SJSA1 (cell line): ENCODE results near the gene CPA5. TPM values are rescaled to one million over a fixed set of nuclear protein-coding genes. Genes with fewer than 3 reads are reported as not detected.

Experiments used
- DNase-seq, 2 experiments: peaks; one replicate each; pipeline ENCODE4 v3.0.0-alpha.2; 2015 to 2020; ENCODE audit warnings: low spot score in 2 of 2, low read depth in 1 of 2
- H3K27ac ChIP-seq: fragments of 250-450 bp; sonication (Bioruptor Pico); 2 replicates; pipeline ENCODE4 v1.5.1; 2020; ENCODE audit warnings: mild to moderate bottlenecking, moderate library complexity
- H3K27me3 ChIP-seq: fragments of 250-450 bp; sonication (Bioruptor Pico); replicated peaks from 2 replicates; pipeline ENCODE4 v1.5.1; 2020; ENCODE audit warnings: mild to moderate bottlenecking, moderate library complexity
- H3K36me3 ChIP-seq: fragments of 250-450 bp; sonication (Bioruptor Pico); 2 replicates; pipeline ENCODE4 v1.5.1; 2020; ENCODE audit warnings: mild to moderate bottlenecking
- H3K4me1 ChIP-seq: fragments of 250-450 bp; sonication (Bioruptor Pico); replicated peaks from 2 replicates; pipeline ENCODE4 v1.6.1; 2021; ENCODE audit warnings: mild to moderate bottlenecking
- H3K4me3 ChIP-seq: fragments of 250-450 bp; sonication (Bioruptor Pico); 2 replicates; pipeline ENCODE4 v1.5.1; 2020; ENCODE audit warnings: mild to moderate bottlenecking
- H3K9me3 ChIP-seq: fragments of 250-450 bp; sonication (Bioruptor Pico); replicated peaks from 2 replicates; pipeline ENCODE4 v1.5.1; 2020; ENCODE audit warnings: mild to moderate bottlenecking
- total RNA-seq: library from RNA; depleted of rRNA; stranded (reverse); fragments of >200 nt; shearing (Covaris generic); gene quantifications from 2 replicates; pipeline ENCODE4 v1.2.3, GENCODE V29; 2014; rRNA removed

The CPA5 gene
- total RNA-seq, 1 experiment from 2014 or later, result 0.87 TPM

DNA sequence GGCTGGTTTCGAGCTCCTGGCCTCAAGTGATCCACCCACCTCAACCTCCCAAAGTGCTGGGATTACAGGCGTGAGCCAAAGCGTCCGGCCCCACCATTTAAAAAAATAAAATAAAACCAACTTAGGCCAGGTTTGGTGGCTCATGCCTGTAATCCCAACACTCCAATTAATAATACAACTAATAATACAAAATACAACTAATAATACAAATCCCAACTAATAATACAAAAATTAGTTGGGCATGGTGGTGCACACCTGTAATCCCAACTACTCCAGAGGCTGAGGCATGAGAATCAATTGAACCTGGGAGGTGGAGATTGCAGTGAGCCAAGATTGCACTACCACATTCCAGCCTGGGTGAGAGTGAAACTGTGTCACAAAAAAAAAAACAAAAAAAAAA lies 68.6 kb downstream of the CPA5 start:
- no peak for DNase-seq
- H3K4me1 ChIP-seq, result peaks cover 35% of the 10 kb centered on the region
- H3K9me3 ChIP-seq, result no peaks in the 10 kb centered on the region; the same call in 1 of the 2 replicates
- 0 out of 2 replicates have a peak, but pooled peaks cover 5% of the 10 kb centered on the region for H3K36me3 ChIP-seq
- H3K4me3 ChIP-seq, result no peak overlapping the region
- H3K27me3 ChIP-seq, result no peaks in the 10 kb centered on the region
- no peak overlapping the region for H3K27ac ChIP-seq

DNA sequence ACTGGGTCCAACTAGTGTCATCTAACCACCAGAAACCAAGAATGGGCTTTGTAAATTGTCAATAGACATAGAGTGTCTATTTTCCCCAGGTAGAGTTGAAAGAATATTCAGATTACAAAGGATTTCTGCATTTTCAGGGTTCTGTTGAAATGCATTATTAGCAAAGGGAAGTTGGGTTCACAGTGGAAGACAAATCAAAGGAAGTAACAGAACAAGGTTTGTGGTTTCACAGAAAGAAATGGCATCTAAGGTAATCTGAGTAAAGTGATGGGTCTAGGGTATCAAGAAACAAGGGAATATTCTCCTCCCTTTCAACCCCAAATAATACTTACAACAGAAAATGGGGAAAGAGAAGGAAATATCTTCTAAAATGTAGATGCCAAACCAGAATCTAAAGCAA lies 70.4 kb downstream of the CPA5 start:
- Histone ChIP-seq H3K9me3 (no peaks in the 10 kb centered on the region; the same call in 1 of the 2 replicates), H3K4me3 (no peak overlapping the region), H3K4me1 (peaks cover 25% of the 10 kb centered on the region), H3K27ac (no peak overlapping the region), H3K36me3 (0 out of 2 replicates have a peak, but pooled peaks cover 5% of the 10 kb centered on the region), H3K27me3 (no peaks in the 10 kb centered on the region)
- no peak for DNase-seq

DNA sequence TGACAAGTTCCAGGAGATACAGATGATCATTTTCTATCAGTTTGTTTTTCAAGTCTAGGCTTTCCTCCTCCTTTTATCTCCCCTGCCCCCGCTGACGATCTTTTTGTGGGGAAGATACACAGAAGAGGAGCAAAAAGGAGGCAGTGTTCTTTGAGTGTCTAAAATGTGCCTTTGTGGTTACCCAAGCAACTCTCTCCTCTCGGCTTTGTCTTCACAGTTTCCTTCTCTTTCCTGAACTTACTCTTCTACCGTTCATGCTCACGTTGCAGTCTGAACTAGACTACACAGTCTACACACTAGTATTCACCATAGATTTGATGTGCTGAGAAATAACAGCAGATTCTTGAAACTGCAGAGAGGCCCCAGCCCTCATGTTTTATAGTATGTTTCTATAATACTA lies 72.6 kb downstream of the CPA5 start:
- Histone ChIP-seq H3K27ac (no peak overlapping the region), H3K36me3 (0 out of 2 replicates have a peak, but pooled peaks cover 3% of the 10 kb centered on the region), H3K27me3 (no peaks in the 10 kb centered on the region), H3K9me3 (no peaks in the 10 kb centered on the region), H3K4me3 (no peak overlapping the region), H3K4me1 (peaks cover 22% of the 10 kb centered on the region)
- no peak for DNase-seq

DNA sequence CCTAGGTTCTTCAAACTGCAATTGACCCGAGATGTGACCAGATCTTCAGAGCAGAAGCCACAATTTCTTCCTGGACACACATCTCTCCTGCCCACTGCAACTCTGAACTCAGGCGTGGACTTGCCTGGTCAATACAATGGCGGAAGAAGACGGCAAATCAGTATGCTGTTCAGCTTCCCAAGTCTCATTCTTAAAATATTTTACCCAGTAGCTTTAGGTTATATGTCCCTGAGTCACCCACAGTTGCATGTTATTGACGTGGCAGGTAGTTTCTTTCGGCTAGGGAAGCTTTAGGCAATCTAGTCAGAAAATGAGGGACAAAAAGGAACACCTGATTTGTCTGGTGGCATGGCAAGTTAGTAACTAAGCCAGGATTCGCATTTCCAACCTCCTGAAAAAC lies 73.7 kb downstream of the CPA5 start:
- no peak overlapping the region for H3K27ac ChIP-seq
- no peak for DNase-seq
- H3K4me1 ChIP-seq, result peaks cover 22% of the 10 kb centered on the region
- H3K9me3 ChIP-seq, result no peaks in the 10 kb centered on the region
- no peak overlapping the region for H3K4me3 ChIP-seq
- 0 out of 2 replicates have a peak, but pooled peaks cover 3% of the 10 kb centered on the region for H3K36me3 ChIP-seq
- no peaks in the 10 kb centered on the region for H3K27me3 ChIP-seq

Other genes with a start within 250 kb of the CPA5 start
- gene TMEM209, start 139.4 kb upstream of the CPA5 start, total RNA-seq, result 15.6 and 24.6 TPM in 2 replicates
- gene SSMEM1, start 137.0 kb upstream of the CPA5 start, total RNA-seq, result not detected in 2 replicates
- gene CPA2, start 78.0 kb upstream of the CPA5 start, total RNA-seq, result not detected in 2 replicates
- 12.0 and 14.7 TPM in 2 replicates for gene CPA4, start 51.7 kb upstream of the CPA5 start, total RNA-seq
- gene CPA1, start 35.7 kb downstream of the CPA5 start, total RNA-seq, result not detected in 2 replicates
- 20.4 and 21.6 TPM in 2 replicates for gene CEP41, start 96.2 kb downstream of the CPA5 start, total RNA-seq
- 149 and 223 TPM in 2 replicates for gene MEST, start 147.3 kb downstream of the CPA5 start, total RNA-seq